GM21390 (cell line): ENCODE data around the gene PRX.
"Not testable (repeated sequence)": the region's sequence is repeated elsewhere in the genome, so short reads cannot be mapped to it uniquely, and the experiment has no call there.

Experiments
- ATAC-seq: cut with Tn5 transposase; IDR thresholded peaks from one replicate; pipeline ENCODE4 v1.9.1; 2021; ENCODE audit not compliant: unreplicated experiment

PRX gene

DNA sequence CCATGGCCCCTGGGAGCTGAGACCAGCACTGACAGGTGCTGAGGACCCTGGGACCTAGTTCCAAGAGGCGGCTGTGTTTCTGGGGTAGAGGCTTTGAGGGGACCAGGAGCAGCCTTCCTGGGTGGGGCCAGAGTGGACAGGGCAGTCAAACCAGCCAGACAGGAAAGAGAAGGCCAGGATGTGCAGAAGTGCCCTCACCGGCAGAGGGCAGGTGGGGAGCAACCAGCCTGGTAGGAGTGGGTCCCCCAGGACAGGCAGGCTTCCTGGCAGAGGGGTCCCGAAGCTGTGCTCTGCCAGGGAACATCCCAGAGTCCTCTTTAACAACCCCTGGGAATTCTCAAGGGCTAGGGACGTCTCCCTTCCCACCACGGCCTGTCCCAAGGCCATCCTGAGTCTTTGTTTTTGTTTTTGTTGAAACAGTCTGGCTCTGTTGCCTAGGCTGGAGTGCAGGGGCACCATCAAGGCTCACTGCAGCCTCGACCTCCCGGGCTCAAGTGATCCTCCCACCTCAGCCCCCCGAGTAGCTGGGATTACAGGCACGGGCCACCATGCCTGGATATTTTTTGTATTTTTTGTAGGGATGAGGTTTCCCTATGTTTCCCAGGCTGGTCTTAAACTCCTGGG lies 20.2 kb downstream of the PRX start:
- no peak for ATAC-seq

DNA sequence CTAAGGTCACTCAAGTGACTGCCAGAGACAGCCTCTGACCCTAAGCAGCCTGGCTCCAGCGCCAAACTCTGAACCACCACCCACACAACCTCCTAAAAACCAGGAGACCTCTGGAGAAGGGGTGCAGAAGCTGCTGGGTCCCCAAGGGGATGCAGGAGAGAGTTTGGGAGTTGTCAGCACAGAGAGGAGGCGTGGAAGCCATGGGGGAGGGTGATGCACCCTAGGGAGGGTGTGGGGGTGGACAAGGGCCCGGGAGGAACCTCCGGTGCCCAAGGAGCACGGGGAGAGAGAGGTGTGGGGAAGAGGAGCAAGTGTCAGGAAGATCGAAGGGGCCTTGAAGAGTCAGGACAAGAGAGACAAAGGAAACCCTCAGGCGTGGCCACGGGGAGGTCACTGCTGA lies 21.1 kb downstream of the PRX start:
- ATAC-seq = no peak

GRCh38 chr19:40390084-40390742 lies 23.0 kb downstream of the PRX start, which contains the start of gene HIPK4:
TSS of gene HIPK4 (minus strand) at chr19:40390181. CDS start at chr19:40389902, 279 bp downstream.
- ATAC-seq = no peak

DNA sequence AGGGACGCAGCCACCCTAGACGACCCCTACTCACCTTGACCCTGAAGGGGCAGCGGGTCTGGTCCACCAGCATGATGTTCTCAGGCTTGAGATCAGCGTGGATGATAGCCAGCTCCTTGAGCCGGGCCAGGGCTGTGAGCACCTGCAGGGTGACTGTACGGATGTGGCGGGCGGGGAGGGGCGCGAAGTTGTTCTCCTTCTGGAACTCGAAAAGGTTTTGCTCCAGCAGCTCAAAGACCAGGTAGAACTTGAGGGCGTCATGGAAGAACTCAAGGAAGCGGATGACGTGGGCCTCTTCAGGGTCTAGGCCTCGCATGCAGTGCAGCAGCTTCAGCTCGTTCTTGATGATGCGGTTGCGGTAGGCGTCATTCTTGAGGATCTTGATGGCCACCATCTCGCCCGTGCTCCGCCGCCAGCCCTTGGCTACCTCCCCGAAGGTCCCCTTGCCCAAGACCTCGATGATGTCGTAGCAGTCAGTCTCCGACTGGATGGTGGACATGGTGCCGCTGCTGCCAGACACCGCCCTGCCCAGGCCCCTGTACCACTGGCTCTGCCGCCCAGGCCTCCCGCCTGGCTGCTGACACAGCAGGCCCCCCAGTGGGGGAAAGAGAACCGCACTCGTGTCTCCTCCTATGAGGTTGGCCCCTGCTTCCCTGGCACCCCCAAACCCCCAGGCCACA lies 23.6 kb downstream of the PRX start:
- ATAC-seq = no peak

- ATAC-seq = no peak
Measured at GRCh38 chr19:40388481-40388880, 24.7 kb downstream of the PRX start.

DNA sequence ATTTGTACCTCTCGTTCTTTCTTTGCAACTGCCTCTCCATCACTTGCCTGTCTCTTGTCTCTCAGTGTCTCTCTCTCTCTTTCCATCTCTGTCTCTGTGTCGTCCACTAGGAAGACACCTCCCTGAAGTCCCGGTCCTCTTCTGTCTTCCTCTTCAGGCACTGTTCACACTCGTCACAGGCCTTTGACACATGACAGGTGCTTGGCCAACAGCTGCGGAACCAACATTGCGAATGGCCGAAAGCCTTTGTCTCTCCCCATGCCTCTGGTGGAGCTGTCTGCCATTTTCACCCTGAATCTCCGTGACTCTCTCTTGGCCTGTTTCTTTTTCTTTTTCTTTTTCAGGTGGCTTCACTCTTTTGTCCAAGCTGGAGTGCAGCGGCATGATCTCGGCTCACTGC lies 26.0 kb downstream of the PRX start:
- no peak for ATAC-seq

- ATAC-seq = no peak
Measured at GRCh38 chr19:40383668-40384248, 29.4 kb downstream of the PRX start.

GRCh38 chr19:40381321-40381720 lies 31.9 kb downstream of the PRX start:
- no peak for ATAC-seq

DNA sequence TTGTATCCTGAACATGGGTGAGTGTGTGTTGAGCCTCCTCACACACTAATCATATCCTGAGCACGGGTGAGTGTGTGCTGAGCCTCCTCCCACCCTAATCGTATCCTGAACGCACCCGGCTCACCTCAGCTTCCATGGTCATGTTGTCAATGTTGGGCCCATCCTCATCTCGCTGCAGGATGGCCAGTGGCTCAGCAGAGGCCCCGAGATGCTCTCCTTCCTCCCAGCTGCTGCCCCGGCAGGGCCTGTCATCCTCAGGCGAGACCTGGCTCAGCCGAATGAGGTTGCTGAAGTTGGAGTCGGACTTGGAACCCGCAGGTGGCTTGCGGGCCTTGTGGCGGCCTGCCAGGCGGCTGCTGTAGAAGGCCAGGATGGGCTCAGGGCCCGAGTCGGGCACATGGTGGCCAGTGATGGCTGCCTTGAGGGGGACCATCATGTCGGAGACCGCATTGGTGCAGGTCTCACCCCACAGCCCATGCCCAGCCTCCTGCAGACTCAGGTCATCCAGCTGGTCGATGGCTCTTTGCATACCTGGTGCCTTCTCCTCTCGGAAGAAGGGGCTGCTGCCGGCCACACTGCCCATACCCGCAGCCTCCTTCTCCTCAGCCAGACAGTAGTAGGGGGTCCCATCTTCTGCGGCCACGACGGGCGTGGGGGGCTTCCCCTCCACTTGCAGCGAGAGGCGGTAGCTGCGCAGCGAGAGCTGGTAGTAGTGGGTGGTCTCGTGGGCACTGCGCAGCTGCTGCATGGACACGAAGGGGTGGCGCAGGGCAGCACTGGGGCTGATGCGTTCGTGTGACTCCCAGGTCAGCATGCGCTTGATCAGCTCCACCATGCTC lies 32.8 kb downstream of the PRX start:
- no peak for ATAC-seq

DNA sequence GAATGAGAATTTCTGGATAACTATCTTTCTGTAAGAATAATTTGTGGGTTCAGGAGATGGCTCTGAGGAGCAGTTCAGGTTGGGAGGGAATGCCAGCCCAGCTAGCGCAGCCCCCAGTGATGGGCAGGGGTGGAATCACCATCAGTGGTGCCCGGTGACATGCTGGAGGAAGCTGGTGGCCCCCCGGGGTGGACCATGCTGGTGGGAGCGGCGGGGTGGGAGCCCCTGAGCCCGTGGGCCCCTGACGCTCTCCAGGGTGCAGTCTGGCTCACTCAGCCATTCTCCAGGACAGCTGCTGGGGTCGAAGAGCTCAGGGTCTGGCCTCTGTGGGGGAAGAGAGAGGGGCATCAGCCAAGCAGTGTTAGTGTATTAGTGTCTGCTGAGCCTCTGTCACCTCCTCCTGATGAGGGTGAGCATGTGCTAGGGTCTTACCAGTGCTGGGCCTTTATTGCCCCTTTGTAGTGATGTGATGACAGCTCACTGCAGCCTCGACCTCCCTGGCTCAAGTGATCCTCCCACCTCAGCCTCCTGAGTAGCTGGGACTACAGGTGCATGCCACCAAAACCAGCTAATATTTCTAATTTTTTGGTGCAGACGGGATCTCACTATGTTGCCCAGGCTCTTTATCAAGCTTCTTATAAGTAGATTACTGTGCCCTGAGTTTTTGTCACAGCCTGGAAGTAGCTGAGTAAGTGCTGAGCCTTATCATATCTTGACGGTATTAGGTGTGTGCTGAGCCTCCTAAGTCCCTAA lies 33.6 kb downstream of the PRX start:
- ATAC-seq = no peak

- ATAC-seq = no peak
Measured at GRCh38 chr19:40378509-40378908, 34.7 kb downstream of the PRX start.

GRCh38 chr19:40377876-40378385 lies 35.2 kb downstream of the PRX start:
- ATAC-seq = no peak

GRCh38 chr19:40376286-40376862 lies 36.8 kb downstream of the PRX start:
- ATAC-seq = no peak

DNA sequence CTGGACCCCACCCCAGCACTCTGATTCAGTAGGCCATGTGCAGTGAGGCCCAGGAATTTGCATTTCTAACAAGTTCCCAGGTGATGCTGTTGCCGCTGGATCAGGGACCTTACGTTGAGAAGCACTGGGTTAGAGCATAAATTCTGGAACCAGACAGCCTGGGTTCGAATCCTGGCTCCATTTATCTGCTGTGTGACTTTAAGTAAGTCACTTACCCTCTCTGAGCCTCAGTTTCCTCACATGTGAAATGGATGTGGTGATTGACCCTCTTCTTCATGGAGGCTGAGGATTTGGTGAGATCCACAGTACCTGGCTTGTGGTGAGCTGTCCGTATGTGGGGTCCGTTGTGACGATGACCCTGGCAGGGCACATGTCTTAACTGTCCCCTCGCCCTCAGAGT lies 39.1 kb downstream of the PRX start:
- no peak for ATAC-seq

- no peak for ATAC-seq
Measured at GRCh38 chr19:40371802-40372122, 41.4 kb downstream of the PRX start.

DNA sequence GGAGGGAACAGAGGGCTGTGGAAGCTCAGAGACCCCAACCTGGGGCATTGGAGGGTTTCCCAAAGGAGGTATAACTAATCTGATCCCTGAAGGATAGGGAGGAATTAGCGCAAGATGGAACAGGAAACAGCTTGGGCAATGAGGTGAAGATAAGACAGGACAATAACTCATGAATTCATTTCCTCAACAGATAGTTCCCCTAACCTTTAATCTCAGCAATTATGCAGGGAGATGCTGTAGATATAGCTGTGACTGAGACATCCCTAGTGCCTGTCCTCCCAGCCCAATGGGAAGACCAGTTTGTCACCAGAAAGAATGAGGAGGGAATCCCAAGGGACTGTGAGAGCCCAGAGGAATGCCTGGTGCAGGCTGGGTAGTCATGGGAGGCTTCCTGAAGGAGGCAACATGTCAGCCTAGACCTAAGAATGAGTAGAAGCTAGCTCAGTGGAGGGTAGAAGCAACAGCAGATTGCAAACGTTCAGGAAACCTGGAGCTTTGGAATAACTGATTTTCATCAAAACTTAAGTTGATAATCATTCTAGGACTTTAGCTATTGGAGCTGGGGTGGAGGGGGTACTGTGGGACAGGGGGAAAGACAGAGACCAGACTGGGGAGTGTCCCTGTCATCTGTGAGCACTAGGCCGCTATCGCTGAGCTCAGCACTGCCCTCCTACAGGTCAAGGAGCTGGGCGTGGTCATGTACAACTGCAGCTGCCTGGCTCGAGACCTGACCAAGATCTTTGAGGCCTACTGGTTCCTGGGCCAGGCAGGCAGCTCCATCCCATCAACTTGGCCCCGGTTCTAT lies 42.0 kb downstream of the PRX start:
- no peak for ATAC-seq

DNA sequence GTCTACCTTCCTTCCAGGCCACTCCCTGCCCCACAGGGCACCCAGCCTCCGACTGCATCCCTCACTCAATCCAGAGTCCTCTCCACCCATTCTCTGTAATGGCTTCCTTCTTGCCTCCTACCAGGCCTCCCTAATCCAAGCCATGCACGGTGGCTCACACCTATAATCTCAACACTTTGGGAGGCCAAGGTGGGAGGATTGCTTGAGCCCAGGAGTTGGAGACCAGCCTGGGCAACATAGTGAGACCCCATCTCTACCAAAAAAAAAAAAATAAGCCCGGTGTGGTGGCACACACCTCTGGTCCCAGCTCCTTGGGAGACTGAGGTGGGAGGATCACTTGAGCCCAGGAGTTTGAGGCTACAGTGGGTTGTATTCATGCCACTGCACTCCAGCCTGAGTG lies 42.9 kb downstream of the PRX start:
- ATAC-seq = not testable (repeated sequence)

DNA sequence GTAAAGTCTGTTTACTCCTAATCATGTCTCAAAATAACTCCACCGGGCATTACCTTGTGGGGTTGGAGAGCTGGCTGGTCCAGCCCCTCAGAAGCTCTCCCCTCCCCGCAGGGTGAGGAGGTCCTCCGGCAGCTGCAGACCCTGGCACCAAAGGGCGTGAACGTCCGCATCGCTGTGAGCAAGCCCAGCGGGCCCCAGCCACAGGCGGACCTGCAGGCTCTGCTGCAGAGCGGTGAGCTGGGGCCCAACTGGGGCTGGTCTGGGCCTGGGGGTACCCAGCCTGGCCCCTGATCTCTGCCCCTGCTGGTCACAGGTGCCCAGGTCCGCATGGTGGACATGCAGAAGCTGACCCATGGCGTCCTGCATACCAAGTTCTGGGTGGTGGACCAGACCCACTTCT lies 43.4 kb downstream of the PRX start:
- no peak for ATAC-seq
